Measurements from ENCODE around the gene ZNF184.

ZNF184 gene

GRCh38 chr6:27472617-27473400 is at the start of gene ZNF184:
Gene ZNF184, minus strand, starts transcription at chr6:27473105. Its CDS starts 811 bp downstream, at chr6:27472294.
- H3K4me3 Mint-ChIP-seq, result peak within 1 kb of the TSS; percentile 97
- peaks cover 42% of the 10 kb centered on the region for H3K4me1 Mint-ChIP-seq
- peaks cover 22% of the 10 kb centered on the region for H3K36me3 Mint-ChIP-seq
- peak within 1 kb of the TSS; percentile 93 for H3K27ac Mint-ChIP-seq
- H3K9me3 Mint-ChIP-seq, result no peaks in the 10 kb centered on the region
- H3K27me3 Mint-ChIP-seq, result no peaks in the 10 kb centered on the region
- peak; percentile 97 for ATAC-seq

GRCh38 chr6:27518881-27519795 is 46.2 kb upstream of the ZNF184 start:
- Mint-ChIP-seq H3K9me3 (no peaks in the 10 kb centered on the region), H3K27ac (peak overlapping the region; percentile 90), H3K4me1 (peaks cover 14% of the 10 kb centered on the region)

GRCh38 chr6:27517928-27518787 is 45.3 kb upstream of the ZNF184 start:
- Mint-ChIP-seq H3K27ac (peak overlapping the region; percentile 90), H3K4me1 (peaks cover 14% of the 10 kb centered on the region), H3K9me3 (no peaks in the 10 kb centered on the region), H3K27me3 (peaks cover 14% of the 10 kb centered on the region), H3K4me3 (peak overlapping the region; percentile 87), H3K36me3 (no peaks in the 10 kb centered on the region)
- no peak for ATAC-seq

More at GRCh38 chr6:27518881-27519795, 46.2 kb upstream of the ZNF184 start:
- H3K36me3 Mint-ChIP-seq, result no peaks in the 10 kb centered on the region
- peaks cover 4% of the 10 kb centered on the region for H3K27me3 Mint-ChIP-seq
- peak; percentile 85 for ATAC-seq
- peak overlapping the region; percentile 87 for H3K4me3 Mint-ChIP-seq

GRCh38 chr6:27517238-27517637 is 44.3 kb upstream of the ZNF184 start:
- Mint-ChIP-seq H3K36me3 (no peaks in the 10 kb centered on the region), H3K4me1 (peaks cover 14% of the 10 kb centered on the region), H3K27ac (no peak overlapping the region), H3K4me3 (no peak overlapping the region), H3K9me3 (no peaks in the 10 kb centered on the region), H3K27me3 (peaks cover 23% of the 10 kb centered on the region)
- ATAC-seq, result no peak

- Mint-ChIP-seq H3K36me3 (no peaks in the 10 kb centered on the region), H3K4me3 (no peak overlapping the region), H3K4me1 (peaks cover 14% of the 10 kb centered on the region), H3K27me3 (peaks cover 46% of the 10 kb centered on the region), H3K9me3 (no peaks in the 10 kb centered on the region), H3K27ac (no peak overlapping the region)
- no peak for ATAC-seq
These were observed 42.1 kb upstream of the ZNF184 start for GRCh38 chr6:27514906-27515495.

DNA sequence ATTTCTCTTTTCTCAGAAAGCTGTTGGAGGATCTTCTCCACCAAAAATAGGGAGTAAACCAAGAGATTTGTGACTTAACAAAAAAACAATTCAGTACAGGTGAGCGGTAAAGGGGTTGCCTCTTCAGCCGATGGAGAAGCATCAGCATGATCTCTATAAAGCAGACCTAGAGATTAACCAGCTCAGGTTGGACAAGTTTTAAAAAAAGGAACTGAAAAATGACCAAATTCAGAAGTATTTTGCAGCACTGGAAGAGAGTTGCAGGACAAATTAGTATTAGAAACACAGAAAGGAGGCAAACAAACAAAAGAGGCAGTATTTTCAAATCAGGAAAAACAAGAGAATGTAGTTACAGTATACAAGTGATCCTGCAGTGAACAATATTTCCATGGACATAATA is 39.6 kb upstream of the ZNF184 start:
- H3K27ac Mint-ChIP-seq, result no peak overlapping the region
- no peaks in the 10 kb centered on the region for H3K4me1 Mint-ChIP-seq
- no peaks in the 10 kb centered on the region for H3K36me3 Mint-ChIP-seq
- no peaks in the 10 kb centered on the region for H3K9me3 Mint-ChIP-seq
- H3K27me3 Mint-ChIP-seq, result peaks cover 60% of the 10 kb centered on the region
- H3K4me3 Mint-ChIP-seq, result no peak overlapping the region
- ATAC-seq, result no peak

DNA sequence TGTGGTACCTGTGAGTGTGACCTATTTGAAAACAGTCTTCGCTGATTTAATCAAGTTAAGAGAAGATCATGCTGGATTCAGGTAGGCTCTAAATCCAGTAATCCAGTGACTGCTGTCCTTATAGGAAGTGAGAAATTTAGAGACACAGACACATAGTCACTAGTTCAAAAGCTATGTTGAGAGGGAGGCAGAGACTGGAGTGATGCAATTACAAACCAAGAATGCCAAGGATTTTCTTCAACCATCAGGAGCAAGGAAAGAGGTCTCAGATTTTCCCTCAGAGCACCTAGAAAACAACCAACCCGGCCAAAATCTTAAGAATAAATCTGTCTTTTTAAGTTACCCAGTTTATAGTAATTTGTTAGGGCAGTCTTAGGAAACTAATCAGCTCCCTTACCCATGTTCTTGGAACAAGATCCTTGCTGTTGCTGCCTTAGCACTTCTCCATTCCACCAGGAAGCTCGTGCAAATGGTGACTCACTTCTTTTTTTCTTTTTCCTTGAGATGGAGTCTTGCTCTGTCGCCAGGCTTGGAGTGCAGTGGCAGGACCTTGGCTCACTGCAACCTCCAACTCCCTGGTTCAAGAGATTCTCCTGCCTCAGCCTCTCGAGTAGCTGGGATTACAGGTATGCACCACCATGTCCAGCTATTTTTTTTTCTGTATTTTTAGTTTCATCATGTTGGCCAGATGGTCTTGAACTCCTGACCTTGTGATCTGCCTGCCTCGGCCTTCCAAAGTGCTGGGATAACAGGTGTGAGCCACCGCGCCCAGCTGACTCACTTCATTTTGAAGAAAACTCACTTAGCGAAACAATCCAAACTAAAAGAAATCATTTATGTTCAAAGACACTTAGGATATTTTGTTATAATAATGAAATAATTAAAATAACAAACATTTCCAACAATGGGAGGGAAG is 34.4 kb upstream of the ZNF184 start:
- H3K9me3 Mint-ChIP-seq, result peaks cover 2% of the 10 kb centered on the region
- peaks cover 38% of the 10 kb centered on the region for H3K27me3 Mint-ChIP-seq
- ATAC-seq, result no peak
- no peak overlapping the region for H3K27ac Mint-ChIP-seq
- H3K4me1 Mint-ChIP-seq, result peaks cover 32% of the 10 kb centered on the region
- no peaks in the 10 kb centered on the region for H3K36me3 Mint-ChIP-seq
- H3K4me3 Mint-ChIP-seq, result no peak overlapping the region

DNA sequence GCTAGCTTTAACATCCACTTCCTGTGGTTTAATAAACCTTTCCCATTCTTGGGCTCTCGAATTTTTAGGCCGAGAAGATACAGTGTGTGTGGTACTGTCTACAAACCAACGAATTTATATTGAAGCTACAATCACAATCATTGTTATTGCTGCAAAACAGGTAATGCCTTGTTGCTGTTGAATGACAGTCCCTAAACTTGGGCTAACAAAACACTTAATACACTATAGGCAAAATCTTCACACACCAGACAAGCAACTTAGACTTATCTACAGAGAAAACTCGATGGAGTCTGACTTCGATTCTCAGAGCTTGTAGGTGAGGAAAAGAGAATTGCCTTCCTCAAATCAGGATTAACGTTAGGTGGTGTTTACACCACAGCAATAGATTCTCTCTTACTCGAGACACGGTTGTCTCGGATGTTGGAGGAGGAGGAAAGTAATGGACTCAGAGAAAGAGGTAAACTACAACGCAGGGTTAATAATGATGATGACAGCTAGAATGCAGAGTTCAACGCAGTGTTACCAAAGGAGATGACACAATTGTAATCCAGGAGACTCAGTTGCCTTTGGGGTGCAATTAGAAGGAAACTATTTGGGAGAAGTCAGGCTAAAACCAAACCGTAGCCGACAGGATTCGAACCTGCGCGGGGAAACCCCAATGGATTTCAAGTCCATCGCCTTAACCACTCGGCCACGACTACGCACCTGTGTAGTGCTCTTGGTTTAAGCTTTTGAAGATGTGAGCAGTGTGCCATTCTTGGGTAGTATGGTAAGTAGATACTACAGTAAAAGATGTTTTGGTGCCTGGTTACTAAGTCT is 32.5 kb upstream of the ZNF184 start:
- Mint-ChIP-seq H3K4me3 (no peak overlapping the region), H3K27ac (no peak overlapping the region), H3K9me3 (peaks cover 2% of the 10 kb centered on the region), H3K4me1 (peaks cover 35% of the 10 kb centered on the region), H3K27me3 (peaks cover 24% of the 10 kb centered on the region), H3K36me3 (no peaks in the 10 kb centered on the region)
- peak; percentile 52 for ATAC-seq

GRCh38 chr6:27503436-27504030 is 30.6 kb upstream of the ZNF184 start:
- Mint-ChIP-seq H3K27ac (peak overlapping the region; percentile 67), H3K36me3 (peaks cover 6% of the 10 kb centered on the region), H3K4me1 (peaks cover 35% of the 10 kb centered on the region), H3K4me3 (peak overlapping the region; percentile 83), H3K9me3 (peaks cover 2% of the 10 kb centered on the region), H3K27me3 (peaks cover 14% of the 10 kb centered on the region)
- ATAC-seq, result peak; percentile 72

DNA sequence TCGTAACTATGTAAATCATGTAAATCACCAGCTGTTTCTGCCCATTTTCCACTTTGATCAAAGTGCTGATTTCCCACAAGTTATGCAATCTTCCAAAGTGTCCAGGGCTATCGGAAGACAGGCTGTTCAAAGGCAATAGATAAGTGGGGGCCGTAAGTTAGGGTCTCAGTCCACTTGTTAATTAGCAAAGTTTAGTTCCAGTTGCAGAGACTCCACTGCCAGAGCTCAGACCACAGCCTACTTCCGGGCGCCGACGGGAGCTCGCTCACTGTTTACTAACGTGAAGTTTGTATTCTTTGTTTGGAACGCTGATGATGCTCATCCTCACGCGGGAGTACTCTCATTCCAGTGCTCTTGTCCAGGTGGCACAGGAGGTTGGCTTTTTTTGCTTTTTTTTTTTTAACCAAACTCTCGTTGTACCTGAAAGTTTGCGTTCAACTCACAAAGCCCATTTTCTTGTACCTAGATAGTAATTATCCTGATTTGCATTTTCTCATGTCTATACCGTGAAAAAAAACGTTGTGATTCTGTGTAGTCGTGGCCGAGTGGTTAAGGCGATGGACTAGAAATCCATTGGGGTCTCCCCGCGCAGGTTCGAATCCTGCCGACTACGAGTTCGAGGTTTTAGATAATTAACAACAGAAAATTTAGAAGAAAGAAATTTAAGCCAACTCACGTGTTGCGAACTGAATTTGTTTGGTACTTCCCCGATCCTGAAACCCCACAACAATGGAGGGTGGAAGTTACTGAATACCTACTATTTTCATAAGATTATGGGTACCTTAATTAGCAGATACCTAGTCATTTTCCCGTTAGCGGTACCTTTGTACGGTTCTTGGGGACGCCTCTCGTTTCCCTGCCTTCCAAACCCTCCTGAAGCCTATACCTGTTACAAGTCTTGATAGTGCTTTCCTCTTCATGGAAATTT is 29.9 kb upstream of the ZNF184 start:
- peaks cover 14% of the 10 kb centered on the region for H3K27me3 Mint-ChIP-seq
- H3K4me1 Mint-ChIP-seq, result peaks cover 35% of the 10 kb centered on the region
- peak overlapping the region; percentile 67 for H3K27ac Mint-ChIP-seq
- peaks cover 6% of the 10 kb centered on the region for H3K36me3 Mint-ChIP-seq
- peak overlapping the region; percentile 83 for H3K4me3 Mint-ChIP-seq
- peak; percentile 76 for ATAC-seq
- peaks cover 2% of the 10 kb centered on the region for H3K9me3 Mint-ChIP-seq

- no peak overlapping the region for H3K4me3 Mint-ChIP-seq
- no peak for ATAC-seq
- peaks cover 2% of the 10 kb centered on the region for H3K9me3 Mint-ChIP-seq
- peaks cover 6% of the 10 kb centered on the region for H3K36me3 Mint-ChIP-seq
- no peak overlapping the region for H3K27ac Mint-ChIP-seq
- peaks cover 22% of the 10 kb centered on the region for H3K27me3 Mint-ChIP-seq
- peaks cover 35% of the 10 kb centered on the region for H3K4me1 Mint-ChIP-seq
These were observed 28.3 kb upstream of the ZNF184 start for GRCh38 chr6:27501187-27501586.

DNA sequence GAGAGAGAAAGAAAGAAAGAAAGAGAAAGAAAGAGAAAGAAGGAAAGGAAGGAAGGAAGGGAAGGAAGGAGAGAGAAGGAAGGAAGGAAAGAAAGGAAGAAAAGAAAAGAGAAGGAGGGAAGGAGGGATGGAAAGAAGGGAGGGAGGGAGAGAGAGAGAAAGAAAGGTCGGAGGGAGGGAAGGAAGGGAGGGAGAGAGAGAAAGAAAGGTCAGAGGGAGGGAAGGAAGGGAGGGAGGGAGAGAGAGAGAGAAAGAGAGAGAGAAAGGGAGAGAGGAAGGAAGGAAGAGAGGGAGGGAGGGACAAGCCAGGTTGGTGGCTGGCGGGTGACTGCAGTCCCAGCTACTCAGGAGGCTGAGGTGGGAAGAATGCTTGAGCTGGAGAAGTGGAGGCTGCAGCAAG is 27.3 kb upstream of the ZNF184 start:
- Mint-ChIP-seq H3K9me3 (peaks cover 2% of the 10 kb centered on the region), H3K36me3 (peaks cover 6% of the 10 kb centered on the region), H3K27me3 (peaks cover 32% of the 10 kb centered on the region), H3K27ac (no peak overlapping the region), H3K4me1 (peaks cover 35% of the 10 kb centered on the region), H3K4me3 (no peak overlapping the region)
- no peak for ATAC-seq
